HUES64 (cell line): ENCODE measurements around the gene RHOBTB3.

ENCODE experiments used
- H3K27ac ChIP-seq: 2 replicates; pipeline ENCODE4 v1.7.0; 2013; ENCODE audit warnings: low read depth, low read length, inconsistent platforms
- H3K27me3 ChIP-seq: 2 replicates; pipeline ENCODE4 v1.6.1; 2013; ENCODE audit warnings: mild to moderate bottlenecking, low read length; ENCODE audit not compliant: insufficient read depth
- H3K36me3 ChIP-seq: 2 replicates; pipeline ENCODE4 v1.6.1; 2013; ENCODE audit warnings: mild to moderate bottlenecking, low read length; ENCODE audit not compliant: insufficient read depth
- H3K4me1 ChIP-seq: 2 replicates; pipeline ENCODE4 v1.6.1; 2013; ENCODE audit warnings: mild to moderate bottlenecking, low read length, moderate library complexity; ENCODE audit not compliant: insufficient read depth
- H3K4me3 ChIP-seq: 2 replicates; pipeline ENCODE4 v1.5.1; 2013; ENCODE audit warnings: mild to moderate bottlenecking, low read length, moderate library complexity
- H3K9ac ChIP-seq: 2 replicates; pipeline ENCODE4 v1.6.1; 2013; ENCODE audit warnings: mild to moderate bottlenecking, low read depth, low read length
- H3K9me3 ChIP-seq: 2 replicates; pipeline ENCODE4 v1.6.1; 2013; ENCODE audit warnings: low read depth, low read length; ENCODE audit not compliant: insufficient read depth
- WGBS: fragments of 150-250, 120-280 bp; methylation state at CpG from one replicate; pipeline ENCODE4 v1.1.7; 2013; ENCODE audit warnings: missing lambda C conversion rate; 5-methylcytosine and 5-hydroxymethylcytosine counted together

The RHOBTB3 gene

GRCh38 chr5:95715799-95716461, 15.2 kb upstream of the RHOBTB3 start:
- Histone ChIP-seq H3K4me1 (peaks cover 17% of the 10 kb centered on the region; the same call in 1 of the 2 replicates), H3K36me3 (no peaks in the 10 kb centered on the region), H3K27ac (no peak overlapping the region), H3K27me3 (no peaks in the 10 kb centered on the region), H3K9me3 (no peaks in the 10 kb centered on the region), H3K9ac (no peak overlapping the region), H3K4me3 (no peak overlapping the region)
- 94% methylated on average over 5 of the region's 5 CpGs for WGBS

- no peak overlapping the region for H3K27ac ChIP-seq
- H3K27me3 ChIP-seq, result no peaks in the 10 kb centered on the region
- H3K4me3 ChIP-seq, result no peak overlapping the region
These were observed 13.7 kb upstream of the RHOBTB3 start for GRCh38 chr5:95717439-95717838.

GRCh38 chr5:95718203-95718602, 12.9 kb upstream of the RHOBTB3 start:
- WGBS, result 41% methylated on average over 2 of the region's 2 CpGs
- H3K27ac ChIP-seq, result no peak overlapping the region
- no peak overlapping the region for H3K4me3 ChIP-seq
- H3K4me1 ChIP-seq, result no peaks in the 10 kb centered on the region
- H3K9ac ChIP-seq, result no peak overlapping the region
- H3K9me3 ChIP-seq, result no peaks in the 10 kb centered on the region
- H3K27me3 ChIP-seq, result no peaks in the 10 kb centered on the region
- H3K36me3 ChIP-seq, result no peaks in the 10 kb centered on the region

More at GRCh38 chr5:95717439-95717838, 13.7 kb upstream of the RHOBTB3 start:
- H3K9me3 ChIP-seq, result no peaks in the 10 kb centered on the region
- no peak overlapping the region for H3K9ac ChIP-seq
- H3K36me3 ChIP-seq, result no peaks in the 10 kb centered on the region
- H3K4me1 ChIP-seq, result peaks cover 5% of the 10 kb centered on the region; the same call in 1 of the 2 replicates
- WGBS, result 75% methylated on average over 2 of the region's 2 CpGs

GRCh38 chr5:95718738-95719137, 12.4 kb upstream of the RHOBTB3 start:
- Histone ChIP-seq H3K36me3 (no peaks in the 10 kb centered on the region), H3K9me3 (no peaks in the 10 kb centered on the region), H3K4me1 (no peaks in the 10 kb centered on the region), H3K27ac (no peak overlapping the region), H3K27me3 (no peaks in the 10 kb centered on the region), H3K9ac (no peak overlapping the region), H3K4me3 (no peak overlapping the region)
- WGBS, result 90% methylated on average over 2 of the region's 2 CpGs

- Histone ChIP-seq H3K9me3 (no peaks in the 10 kb centered on the region), H3K9ac (no peak overlapping the region), H3K36me3 (no peaks in the 10 kb centered on the region), H3K4me1 (no peaks in the 10 kb centered on the region), H3K27ac (no peak overlapping the region), H3K27me3 (no peaks in the 10 kb centered on the region), H3K4me3 (no peak overlapping the region)
- WGBS, result 73% methylated on average over 2 of the region's 3 CpGs
These were observed 10.9 kb upstream of the RHOBTB3 start for GRCh38 chr5:95720094-95720786.

- no peaks in the 10 kb centered on the region for H3K36me3 ChIP-seq
- H3K27ac ChIP-seq, result no peak overlapping the region
- H3K9me3 ChIP-seq, result no peaks in the 10 kb centered on the region
- H3K4me3 ChIP-seq, result no peak overlapping the region
- H3K4me1 ChIP-seq, result no peaks in the 10 kb centered on the region
- 73% methylated on average over 1 of the region's 1 CpG for WGBS
- H3K9ac ChIP-seq, result no peak overlapping the region
- H3K27me3 ChIP-seq, result no peaks in the 10 kb centered on the region
These were observed 9.4 kb upstream of the RHOBTB3 start for GRCh38 chr5:95721582-95722295.

GRCh38 chr5:95723632-95724369, 7.3 kb upstream of the RHOBTB3 start:
- H3K9ac ChIP-seq, result no peak overlapping the region
- 73% methylated on average over 1 of the region's 5 CpGs for WGBS
- H3K9me3 ChIP-seq, result no peaks in the 10 kb centered on the region
- no peaks in the 10 kb centered on the region for H3K36me3 ChIP-seq
- peaks cover 12% of the 10 kb centered on the region for H3K27me3 ChIP-seq
- H3K4me3 ChIP-seq, result no peak overlapping the region
- no peak overlapping the region for H3K27ac ChIP-seq
- H3K4me1 ChIP-seq, result peaks cover 11% of the 10 kb centered on the region; the same call in 1 of the 2 replicates

- Histone ChIP-seq H3K9ac (no peak overlapping the region), H3K4me3 (no peak overlapping the region), H3K27ac (no peak overlapping the region), H3K4me1 (peaks cover 19% of the 10 kb centered on the region), H3K27me3 (peaks cover 27% of the 10 kb centered on the region), H3K9me3 (no peaks in the 10 kb centered on the region), H3K36me3 (no peaks in the 10 kb centered on the region)
- WGBS, result 92% methylated on average over 5 of the region's 5 CpGs
These were observed 5.9 kb upstream of the RHOBTB3 start for GRCh38 chr5:95725071-95725820.

- H3K27me3 ChIP-seq, result peaks cover 34% of the 10 kb centered on the region
- H3K36me3 ChIP-seq, result no peaks in the 10 kb centered on the region
- no peak overlapping the region for H3K27ac ChIP-seq
- WGBS, result 89% methylated on average over 3 of the region's 4 CpGs
- no peak overlapping the region for H3K9ac ChIP-seq
- no peak overlapping the region for H3K4me3 ChIP-seq
- no peaks in the 10 kb centered on the region for H3K9me3 ChIP-seq
- peaks cover 22% of the 10 kb centered on the region for H3K4me1 ChIP-seq
These were observed 5.0 kb upstream of the RHOBTB3 start for GRCh38 chr5:95725937-95726810.
